ENCODE measurements around the gene KRCC1. TPM values are rescaled to one million over a fixed set of nuclear protein-coding genes. Genes with fewer than 3 reads are reported as not detected.
A peak's percentile ranks its signal among the peaks of the same experiment; 100 is the strongest.
"Not testable (repeated sequence)": the region's sequence is repeated elsewhere in the genome, so short reads cannot be mapped to it uniquely, and the experiment has no call there.

KRCC1 gene
- polyA plus RNA-seq, 5 donors, result 48.6 to 55.8 (median 53.4) TPM

DNA sequence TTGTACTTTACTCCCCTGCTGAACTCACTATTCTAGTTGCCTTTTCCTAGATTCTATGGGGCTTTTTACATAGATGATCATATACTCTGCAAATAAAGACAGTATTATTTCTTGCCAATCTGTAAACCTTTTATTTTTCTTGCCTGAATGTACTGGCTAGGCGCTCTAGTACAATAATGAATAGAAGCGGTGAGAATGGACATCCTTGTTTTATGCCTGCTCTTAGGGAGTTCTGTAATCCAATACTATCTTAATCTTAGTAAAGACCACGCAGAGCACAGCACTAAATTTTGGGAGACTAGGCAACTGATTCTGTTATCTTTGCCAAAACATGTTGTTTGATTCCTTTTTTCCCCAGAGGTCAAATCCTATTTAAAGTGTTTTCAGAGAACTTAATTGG, 7.0 kb downstream of the KRCC1 start:
- DNase-seq, result no peak

DNA sequence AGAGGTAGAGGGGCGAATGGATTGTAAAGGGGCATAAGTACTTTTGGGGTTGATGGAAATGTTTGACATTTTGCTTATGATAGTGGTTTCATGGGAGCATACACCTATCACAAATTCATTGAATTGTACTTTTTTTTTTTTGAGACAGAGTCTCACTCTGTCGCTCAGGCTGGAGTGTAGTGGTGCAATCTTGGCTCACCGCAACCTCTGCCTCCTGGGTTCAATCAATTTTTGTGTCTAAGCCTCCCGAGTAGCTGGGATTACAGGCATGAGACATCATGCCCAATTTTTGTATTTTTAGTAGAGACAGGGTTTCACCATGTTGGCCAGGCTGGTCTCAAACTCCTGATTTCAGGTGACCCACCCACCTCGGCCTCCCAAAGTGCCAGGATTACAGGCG, 10.0 kb downstream of the KRCC1 start:
- DNase-seq, result not testable (repeated sequence)

DNA sequence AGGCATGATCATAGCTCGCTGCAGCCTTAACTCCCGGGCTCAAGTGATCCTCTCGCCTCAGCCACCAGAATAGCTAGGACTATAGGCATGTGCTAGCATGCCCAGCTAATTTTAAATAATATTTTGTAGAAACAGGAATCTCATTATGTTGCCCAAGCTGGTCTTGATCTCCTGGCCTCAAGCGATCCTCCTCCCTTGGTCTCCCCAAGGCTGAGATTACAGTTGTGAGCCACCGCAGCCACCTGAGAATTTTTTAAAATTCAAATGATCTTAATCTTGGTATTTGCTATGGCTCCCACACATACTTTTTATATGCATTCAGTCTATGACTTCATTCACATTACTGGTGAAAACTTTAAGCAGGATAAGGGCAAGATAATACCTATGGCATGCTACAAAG, 13.1 kb downstream of the KRCC1 start:
- DNase-seq, result no peak

DNA sequence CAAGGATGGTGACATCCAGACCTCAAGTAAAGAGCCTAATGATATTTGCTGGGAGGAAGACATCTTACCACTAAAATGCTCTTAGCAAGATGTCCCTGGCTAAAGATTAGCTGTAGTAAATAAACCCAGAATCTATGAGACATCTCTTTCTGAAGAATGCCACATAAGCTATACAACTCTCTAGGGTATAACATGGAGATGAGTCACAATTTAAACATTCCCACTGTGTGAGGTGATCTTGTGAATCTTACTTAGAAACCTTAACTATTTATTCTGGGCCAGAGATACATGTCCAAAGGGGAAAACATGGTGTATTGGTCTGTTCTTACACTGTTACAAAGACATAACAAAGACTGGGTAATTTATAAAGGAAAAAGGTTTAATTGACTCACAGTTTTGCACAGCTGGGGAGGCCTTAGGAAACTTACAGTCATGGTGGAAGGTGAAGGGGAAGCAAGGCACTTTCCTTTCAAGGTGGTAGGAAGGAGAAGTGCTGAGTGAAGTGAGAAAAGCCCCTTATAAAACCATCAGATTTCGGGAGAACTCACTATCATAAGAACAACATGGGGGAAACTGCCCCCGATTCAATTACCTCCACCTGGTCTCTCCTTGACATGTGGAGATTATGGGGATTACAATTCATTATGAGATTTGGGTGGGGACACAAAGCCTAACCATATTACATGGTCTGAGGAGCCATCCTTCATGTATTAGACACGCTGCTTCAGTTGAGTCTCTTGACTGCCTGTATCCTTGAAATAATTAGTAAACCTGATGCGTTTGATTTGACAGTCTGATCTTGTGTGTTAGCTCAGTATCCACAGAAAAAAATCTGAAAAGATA, 17.1 kb downstream of the KRCC1 start:
- no peak for DNase-seq

DNA sequence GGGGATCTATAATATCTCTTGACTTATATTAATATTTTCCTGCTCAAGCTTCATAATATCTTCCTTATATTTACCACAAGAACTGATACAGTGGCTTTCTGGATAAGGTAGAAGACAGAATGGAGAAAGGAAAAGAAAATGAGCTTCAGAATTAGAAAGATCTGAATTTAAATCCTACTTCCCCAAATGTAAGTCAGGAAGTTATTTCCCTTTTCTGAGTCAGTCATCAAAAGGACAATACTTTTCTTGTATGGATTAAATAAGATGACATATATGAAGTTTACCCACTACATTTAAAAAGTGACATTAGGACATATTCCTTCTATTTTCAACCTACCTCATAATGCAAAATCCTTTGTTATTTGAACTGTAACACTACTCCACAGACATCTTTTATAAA, 19.0 kb downstream of the KRCC1 start:
- no peak for DNase-seq

DNA sequence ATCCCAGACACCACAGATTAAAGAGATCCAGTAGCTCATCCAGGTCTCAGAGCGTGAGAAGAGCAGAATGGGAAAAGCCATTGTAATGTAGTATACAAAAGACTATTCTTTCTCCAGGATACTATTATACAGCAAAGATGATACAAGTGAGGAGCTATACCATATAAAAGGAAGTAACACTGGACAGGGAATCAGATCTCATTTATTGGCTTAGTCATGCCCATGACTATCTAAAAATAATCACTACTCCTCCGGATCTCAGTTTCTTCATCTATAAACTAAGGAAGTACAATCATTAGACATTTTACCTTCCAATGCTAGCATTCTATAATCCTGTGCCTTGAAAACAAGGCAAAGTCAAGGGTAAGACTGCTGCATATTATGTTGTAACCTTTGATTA, 19.4 kb downstream of the KRCC1 start:
- no peak for DNase-seq

DNA sequence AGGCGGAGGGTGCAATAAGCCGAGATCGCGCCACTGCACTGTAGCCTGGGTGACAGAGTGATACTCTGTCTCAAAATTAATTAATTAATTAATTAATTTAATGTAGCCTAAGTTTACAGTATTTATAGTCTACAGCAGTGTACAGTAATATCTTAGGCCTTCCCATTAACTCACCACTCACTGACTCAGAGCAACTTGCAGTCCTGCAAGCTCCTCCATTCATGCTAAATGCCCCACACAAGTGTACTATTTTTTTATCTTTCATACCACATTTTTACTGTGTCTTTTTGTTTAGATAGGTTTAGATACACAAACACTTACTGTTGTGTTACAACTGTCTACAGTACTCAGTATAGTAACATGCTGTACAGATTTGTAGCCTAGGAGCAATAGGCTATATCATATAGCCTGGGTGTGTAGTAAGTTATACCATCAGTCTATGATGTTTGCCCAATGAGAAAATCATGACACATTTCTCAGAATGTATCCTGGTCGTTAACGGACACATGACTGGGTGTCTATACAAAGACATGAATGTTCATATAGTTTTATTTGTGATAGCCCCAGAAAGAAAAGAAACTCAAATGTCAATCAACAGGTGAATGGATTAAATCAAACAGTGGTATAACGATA, 23.4 kb downstream of the KRCC1 start:
- no peak for DNase-seq

DNA sequence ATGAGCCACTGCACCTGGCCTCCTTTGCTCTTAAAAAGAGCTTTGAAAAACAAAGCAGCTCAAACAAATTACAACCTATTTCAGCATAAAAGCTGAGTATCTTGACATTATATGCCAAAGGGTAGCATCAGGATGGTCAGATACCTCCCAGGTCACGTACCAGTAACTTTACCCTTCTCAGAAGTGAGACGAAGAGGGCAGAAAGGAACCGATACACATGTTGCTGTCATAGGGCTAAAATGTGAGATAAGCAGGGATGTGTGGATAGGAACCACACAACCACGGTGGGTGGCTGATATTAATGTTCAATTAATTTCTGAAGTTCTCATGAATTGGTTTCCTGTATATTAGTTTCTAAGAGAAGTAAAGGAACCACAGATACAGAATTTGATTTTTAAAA, 26.7 kb downstream of the KRCC1 start:
- DNase-seq, result no peak

DNA sequence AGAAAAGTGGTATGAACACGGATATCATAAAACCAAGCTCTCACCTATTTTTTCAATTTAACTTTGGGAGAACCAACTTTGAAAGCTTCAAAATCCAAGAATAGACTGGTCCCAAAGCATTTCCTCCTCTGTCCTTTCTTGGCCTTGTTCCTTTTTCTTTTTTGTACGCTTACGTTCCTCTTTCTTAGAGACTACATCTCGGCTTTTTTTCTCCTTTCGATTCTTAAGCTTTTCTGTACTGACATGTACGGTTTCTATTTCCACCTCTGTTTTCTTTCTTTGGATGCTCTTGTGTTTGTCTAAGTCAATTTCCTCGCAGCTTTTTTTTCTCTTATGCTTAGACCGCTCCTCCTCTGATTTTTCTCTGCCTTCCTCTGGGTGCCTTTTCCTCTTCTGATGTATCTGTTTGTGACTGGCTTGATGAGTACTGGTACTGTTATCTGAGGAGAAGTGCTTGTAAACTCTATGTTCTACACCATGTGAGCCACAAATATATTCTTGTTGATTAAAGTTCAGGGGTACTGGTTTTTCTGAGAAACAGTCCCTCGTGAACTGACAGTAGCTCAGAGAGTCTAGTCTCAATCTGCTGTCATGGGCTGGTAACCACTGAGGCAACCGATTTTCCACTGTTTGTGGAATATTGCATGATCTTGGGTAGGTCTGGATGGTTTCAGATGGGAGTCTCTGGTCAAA, 27.7 kb downstream of the KRCC1 start:
- DNase-seq, result no peak

DNA sequence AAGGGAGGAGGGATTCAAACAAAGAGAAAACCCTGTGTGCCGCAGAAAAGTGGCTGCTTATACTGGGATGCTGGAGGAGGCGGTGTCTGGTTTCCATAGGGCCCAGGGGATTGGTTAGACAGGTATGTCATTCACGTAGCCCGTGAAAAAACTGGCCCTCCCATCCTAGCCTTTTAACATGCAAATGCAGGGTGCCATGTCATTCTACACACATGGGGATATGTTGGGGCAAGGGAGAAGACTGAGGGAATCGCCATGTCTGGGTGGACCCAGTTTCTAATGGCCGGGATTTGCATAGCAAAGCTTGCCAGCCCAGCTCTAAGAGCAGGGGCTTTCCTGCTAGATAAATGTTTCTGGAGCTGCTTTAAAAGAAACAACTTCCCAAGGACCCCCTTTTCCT, 31.1 kb downstream of the KRCC1 start:
- no peak for DNase-seq

DNA sequence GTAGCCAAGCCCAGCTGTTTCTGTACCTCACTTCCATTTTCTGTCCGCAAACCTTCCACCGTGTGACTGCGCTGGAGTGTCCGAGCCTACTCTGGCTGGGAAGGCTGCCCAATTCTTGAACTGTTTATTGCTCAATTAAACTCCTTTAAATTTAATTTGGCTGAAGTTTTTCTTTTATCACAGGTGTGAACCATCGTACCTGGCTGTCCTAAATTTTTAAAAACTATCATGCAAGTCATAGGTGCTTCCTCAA, 33.0 kb downstream of the KRCC1 start:
- DNase-seq, result no peak

DNA sequence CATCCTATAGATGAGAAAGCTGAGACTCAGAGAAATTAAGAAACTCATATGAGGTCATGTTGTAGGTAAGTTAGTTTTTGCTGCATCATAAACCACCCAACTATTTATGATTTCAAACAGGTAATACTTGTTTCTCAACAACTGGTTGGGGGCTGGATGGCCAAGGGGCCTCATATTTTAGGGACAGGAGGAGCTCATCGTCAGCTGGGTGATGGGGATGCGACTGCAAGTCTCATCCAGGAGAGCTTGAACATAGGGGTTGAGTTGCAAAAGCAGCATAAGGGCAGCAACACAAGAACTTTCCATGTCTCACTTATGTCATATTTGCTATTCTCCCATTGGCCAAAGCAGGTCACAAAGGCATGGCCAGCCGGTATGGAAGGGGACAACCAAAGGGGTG, 35.6 kb downstream of the KRCC1 start:
- no peak for DNase-seq

DNA sequence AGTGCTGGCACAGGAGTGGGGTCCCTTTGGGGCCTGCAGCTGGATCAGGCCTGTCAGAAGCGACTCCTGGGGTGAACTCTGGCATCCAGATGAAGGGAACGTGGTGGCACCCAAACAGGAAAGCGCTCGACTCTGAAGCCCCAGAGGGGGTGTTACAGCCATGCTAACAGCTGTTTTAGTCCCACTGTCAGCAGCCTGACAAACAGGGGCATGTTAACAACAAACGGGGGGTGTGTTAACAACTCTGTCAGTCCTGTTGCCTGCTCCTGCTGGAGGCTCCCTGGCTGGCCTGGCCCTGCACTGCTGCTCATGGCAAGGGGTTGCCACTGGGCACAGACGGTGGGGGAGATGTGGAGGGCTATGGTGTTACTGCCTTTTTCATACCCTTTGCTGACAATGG, 36.7 kb downstream of the KRCC1 start:
- no peak for DNase-seq

DNA sequence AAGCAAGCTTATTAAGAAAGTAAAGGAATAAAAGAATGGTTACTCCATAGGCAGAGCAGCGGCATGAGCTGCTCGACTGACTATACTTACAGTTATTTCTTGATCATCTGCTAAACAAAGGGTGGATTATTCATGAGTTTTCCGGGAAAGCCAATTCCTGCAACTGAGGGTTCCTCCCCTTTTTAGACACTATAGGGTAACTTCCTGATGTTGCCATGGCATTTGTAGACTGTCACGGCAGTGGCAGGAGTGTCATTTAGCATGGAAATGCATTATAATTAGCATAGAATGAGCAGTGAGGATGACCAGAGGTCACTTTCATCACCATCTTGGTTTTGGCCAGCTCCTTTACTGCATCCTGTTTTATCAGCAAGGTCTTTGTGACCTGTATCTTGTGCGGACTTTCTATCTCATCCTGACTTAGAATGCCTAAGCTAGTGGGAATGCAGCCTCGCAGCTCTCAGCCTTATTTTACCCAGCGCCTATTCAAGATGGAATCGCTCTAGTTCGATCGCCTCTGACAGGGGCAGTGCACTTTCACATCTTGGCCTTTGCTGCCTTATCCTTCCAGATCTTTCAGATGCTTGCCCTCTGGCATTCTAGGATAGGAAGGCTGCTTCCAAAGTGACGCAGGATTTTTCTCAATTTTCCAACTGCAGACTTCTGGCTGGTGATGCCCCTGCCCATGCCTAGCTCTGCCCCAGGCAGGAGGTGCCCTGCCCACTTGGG, 37.3 kb downstream of the KRCC1 start:
- not testable (repeated sequence) for DNase-seq

DNA sequence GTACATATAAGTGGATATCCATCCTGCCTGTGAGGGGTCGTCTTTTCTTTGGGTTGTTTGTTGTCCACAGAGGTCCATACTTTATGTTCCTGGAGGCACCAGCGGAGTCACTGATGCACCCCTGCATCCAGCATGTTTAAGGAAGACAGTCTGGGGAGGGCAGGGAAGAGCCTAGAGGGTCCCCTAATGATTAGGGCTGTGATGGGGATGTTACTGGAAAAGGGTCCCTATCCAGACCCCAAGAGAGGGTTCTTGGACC, 37.9 kb downstream of the KRCC1 start:
- not testable (repeated sequence) for DNase-seq

DNA sequence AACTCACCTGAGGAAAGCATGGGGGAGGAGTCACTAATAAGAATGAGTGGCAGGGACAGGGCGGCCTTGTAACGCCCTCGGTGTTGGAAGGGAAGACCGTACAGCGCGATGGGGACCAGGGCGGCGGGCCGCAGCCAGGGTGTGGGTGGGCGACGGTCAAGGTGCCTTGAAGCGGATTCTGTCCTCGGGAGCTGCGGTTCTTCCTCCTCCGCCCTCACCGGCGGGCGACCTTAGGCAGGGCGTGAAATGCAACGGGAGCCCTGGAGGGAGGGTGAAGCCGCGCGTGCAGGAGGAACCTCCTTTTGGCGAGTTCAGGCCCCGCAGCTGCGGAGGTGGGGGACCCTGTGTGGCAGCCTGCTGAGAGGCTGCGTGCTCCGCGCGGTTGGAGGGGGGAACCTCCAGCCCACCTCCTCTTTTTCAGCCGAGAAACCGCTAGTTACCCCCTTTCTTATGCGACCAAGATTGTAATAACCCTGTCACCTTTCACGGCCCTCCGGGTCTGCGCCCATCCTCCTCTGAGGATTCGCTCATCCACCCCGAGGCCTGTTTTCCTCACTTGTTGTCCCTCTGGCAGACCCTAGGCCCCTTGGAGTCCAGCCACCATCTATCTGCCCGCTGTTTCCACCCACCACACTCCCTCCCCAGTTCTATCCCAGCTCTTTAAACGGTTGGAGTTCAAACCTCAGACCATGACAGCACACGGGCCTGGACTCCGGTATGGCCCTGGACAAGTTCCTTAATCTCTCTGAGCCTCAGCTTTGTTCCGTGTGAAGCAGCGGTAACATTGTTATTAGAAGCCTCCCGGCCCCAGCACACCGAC, 38.4 kb downstream of the KRCC1 start:
- peak in 1 of 2 donors; percentile 11 for DNase-seq

DNA sequence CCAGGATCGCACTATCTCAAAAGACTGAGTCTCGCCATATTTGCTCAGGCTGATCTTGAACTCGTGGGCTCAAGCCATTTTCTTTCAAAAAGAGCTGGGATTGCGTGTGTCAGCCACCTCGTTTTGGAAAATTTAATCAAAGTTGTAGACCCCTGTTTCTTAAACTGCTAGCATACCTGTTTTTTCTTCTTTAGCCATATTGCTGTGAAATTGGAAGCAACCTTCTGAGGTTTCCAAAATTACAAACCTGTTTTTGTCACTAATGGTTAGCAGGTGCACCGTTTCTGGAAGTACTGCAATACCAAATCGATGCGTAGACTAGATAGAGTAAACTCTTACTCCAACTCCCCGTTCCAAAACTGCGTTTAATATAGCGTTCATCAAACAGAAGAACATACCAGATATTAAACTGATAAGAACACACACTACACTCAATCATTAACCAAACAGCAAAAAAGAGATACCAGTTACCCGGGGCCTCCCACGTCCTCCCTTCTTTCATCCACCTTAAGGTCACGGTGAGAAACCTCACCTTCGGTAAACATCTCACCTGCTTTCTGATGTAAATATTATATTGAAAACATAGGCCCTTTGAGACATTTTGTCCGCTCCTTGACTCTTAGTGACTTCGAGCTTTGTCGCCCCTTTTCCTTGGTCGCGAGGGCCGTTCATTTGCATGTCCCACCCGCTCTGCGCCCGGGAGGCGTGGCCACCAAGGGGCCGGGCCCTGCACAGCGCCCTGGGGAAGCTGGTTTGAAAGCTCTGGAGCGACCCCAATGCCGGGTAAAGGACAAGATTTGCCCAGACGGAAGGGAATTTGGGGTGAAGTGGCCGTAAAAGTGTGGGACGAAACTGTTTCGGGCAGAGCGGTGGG, 39.3 kb downstream of the KRCC1 start, which contains the start of gene RNU2-63P:
TSS of gene RNU2-63P (minus strand) at position 462 of the 874 bp plus-strand sequence.
- peak; percentile 86 to 90 for DNase-seq

DNA sequence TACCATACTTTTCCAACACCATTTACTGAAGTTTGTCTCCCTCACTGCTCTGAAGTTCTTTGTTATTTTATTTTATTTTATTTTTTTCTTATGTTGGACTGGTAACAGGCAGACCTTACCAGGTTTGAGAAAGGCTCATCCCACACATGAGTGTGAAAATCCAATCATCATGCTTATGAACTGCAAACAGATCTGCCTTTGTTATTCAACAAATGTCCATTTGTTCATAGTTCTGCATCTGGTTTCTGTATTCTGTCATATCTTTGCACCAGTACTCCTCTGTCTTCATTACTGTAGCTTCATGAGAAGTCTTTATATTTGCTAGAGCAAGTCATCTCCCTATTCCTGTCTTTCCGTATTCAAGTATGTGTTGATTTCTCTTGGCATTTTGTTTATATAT, 44.6 kb downstream of the KRCC1 start:
- DNase-seq, result no peak

DNA sequence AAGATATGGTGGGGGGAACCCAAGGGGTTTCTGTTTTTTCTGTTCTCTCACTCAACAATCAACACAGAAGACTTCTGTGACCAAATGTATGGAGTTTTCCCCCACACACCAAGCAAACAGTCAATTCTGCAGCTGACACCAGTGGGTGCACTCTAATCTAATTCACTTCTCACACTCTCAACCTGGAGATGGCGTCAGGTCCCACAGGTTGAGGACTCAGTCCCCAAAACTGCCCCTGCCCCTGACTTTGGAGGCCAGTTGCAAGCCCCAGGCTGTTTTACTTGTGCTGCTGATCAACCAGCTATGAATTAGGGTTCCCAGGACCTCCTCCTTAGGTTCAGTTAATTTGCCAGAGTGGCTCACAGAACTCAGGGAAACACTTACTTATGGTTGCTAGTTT, 45.4 kb downstream of the KRCC1 start:
- DNase-seq, result no peak

DNA sequence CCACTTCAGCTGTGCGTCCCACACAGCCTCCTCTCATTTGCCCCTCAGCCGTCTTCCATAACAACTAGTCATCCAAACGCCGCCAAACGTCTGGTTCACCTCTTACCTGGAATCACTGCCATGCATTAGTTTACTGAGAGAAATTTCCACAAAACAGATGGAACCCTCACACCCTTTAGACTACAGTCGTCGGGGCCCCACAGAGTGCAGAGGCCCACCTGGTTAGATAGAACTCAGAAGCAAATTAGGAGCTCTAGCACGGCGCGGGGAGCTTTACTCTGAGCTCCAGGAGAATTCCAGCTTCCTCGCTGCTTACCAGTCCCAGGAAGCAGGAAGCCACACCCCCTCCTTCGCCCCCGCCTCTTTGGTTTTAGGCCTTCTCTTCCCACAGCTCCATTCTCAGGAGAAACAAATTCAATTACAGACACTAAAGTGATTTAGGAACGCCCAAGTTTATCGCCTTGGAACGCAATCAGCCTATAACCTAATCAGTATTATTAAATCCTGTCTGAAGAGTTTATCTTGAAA, 48.6 kb downstream of the KRCC1 start:
- no peak for DNase-seq

DNA sequence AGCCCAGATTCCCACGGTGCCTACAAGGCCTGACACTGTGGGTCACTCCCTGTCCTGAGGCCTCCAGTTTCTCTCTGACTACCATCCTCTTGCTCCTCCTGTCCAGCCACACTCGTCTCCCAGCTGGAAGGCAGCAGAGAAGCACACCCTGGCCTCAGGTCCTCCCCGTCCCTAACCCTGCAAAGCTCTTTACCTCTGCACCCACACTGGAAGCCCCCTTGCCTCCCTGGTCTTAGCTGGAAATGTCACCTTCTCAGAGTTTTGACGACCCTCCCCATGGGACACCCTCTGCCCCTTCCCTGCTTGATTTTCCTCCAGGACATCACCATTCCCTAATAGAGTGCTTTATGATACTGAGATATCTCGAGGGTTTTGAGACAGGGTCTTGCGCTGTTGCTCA, 49.8 kb downstream of the KRCC1 start:
- DNase-seq, result no peak
